Daoy (cell line): ENCODE results near the gene ZFPM1. TPM values are rescaled to one million over a fixed set of nuclear protein-coding genes. Genes with fewer than 3 reads are reported as not detected.
"Not testable (repeated sequence)": the region's sequence is repeated elsewhere in the genome, so short reads cannot be mapped to it uniquely, and the experiment has no call there.

Experiments
- DNase-seq: peaks from one replicate; pipeline ENCODE4 v3.0.0-alpha.2; 2015; ENCODE audit warnings: low read depth
- total RNA-seq: library from RNA; depleted of rRNA; stranded (reverse); fragments of >200 nt; shearing (Covaris generic); gene quantifications from 2 replicates; pipeline ENCODE4 v1.2.3, GENCODE V29; 2014

Gene ZFPM1
- total RNA-seq, 1 experiment from 2014 or later = 0.40 TPM

DNA sequence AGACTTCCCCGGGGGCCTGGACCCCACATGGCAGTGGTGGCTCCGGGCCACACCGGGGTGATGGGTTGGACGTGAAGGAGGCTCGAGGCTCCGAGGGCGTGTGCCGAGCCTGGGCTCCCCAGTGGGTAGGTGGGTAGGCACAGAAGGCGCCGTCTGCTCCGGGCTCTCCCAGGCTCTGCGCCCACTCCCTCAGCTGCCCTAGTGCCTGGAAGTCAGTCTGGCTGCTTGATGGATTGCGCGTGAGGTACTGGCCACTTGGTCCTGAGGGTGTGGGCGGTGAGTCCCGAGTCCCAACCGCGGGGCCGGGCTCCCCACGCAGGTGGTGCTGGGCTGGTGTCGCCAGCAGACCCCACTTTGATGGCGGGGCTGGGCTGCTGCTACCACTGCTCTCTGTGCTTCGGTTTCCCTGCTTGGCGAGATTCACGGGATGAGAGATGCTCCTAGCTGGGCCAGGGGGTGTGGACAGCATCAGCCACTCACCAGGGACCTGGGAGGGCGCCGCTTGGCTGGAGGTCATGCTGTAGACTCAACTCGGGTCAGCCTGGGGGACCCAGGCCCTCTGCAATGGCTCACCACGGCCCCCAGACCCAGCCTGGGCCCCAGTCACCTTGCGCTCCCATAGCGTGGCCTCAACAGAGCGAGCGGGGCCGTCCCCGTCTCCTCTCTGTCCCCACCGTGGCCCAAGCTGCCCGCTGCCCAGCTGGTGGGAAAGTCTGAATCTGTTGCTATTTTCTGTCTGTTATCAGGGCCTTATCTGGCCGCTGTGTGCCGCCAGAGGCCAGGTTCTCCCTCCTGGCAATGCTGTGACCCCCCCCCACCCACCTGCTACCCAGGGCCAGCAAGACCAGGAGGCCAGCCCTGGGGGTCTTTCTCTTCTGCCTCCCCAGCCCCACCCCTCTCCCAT, 26.1 kb downstream of the ZFPM1 start:
- no peak for DNase-seq

DNA sequence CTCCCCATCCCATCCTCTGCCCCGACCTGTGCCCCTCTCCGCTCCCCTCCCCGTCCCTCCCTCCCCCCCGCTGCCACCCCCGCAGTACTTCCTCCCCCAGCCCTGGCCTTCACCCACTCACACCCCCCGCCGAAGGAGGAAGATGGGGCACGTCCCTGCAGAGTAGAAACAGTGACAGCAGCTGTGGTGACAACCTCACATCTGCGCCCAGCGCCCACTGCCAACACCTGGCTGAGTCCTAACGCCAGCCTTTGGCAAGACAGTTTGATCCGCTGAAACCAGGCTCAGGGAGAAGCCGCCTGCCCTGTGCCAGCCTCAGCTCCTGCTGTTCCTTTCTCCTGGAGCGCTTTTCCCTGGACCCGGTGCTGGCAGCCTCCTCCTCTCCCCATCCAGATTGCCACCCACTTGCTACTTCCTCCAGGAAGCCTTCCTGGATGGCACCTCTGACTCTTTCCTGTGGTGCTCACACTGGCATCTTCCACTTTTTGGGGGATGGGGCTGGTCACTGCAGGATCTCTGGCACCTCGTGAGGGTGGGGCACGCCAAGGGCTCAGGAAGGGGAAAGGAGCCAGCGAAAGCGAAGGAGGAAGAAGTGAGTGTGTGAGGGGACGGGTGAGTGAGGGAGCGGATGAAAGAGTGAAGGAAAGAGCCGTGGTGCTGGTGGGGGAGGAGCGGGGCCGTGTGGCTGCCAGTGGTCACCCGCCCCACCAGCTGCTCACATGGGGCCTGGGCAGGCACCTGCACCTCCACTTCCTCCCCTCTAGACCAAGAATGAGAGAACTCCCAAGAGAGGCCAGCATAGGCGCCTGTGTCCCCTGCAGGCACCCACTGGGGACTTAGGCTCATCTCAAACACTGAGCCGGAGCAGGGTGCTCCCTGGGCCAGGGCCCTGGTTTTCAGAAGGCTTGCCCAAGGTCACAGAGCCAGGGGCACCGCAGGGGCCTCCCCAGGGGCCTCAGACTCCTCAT, 27.0 kb downstream of the ZFPM1 start:
- no peak for DNase-seq

DNA sequence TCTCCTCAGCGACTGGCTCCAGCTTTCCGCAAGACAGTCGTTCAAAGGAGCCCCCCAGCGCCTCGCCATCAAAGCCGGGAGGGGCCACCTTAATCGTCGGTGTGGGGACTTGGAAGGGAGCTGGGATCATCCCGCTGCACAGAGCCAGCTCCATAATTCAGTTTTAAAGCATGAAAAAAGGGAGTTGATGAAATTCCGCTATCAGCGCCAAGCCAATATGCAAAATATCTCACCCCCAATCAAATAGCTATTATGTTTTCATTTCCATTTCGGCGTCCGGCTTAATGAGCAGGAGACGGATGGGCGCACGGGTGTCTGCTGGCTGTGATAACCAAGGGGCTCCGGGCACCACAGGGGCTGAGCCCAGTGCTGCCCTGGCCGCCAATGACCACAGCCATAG, 27.7 kb downstream of the ZFPM1 start:
- DNase-seq = no peak

DNA sequence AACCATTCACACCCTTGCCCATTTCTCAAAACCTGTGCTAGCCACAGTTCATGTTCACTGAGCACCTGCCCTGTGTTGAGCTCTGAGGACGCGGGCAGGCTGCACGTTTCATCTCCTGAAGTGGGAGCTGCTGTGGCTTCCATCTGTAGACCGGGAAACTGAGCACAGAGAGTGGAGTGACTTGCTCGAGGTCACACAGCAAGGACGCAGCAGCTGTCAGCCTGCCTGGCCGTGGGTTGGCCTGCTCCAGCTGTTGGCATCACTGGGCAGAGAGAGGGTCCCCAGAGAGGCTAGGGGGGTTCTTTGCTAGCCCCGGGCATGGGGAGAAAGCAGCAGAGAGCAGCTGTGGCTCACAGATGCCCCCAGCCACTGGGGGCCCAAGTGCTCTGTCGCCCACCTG, 28.8 kb downstream of the ZFPM1 start:
- no peak for DNase-seq

DNA sequence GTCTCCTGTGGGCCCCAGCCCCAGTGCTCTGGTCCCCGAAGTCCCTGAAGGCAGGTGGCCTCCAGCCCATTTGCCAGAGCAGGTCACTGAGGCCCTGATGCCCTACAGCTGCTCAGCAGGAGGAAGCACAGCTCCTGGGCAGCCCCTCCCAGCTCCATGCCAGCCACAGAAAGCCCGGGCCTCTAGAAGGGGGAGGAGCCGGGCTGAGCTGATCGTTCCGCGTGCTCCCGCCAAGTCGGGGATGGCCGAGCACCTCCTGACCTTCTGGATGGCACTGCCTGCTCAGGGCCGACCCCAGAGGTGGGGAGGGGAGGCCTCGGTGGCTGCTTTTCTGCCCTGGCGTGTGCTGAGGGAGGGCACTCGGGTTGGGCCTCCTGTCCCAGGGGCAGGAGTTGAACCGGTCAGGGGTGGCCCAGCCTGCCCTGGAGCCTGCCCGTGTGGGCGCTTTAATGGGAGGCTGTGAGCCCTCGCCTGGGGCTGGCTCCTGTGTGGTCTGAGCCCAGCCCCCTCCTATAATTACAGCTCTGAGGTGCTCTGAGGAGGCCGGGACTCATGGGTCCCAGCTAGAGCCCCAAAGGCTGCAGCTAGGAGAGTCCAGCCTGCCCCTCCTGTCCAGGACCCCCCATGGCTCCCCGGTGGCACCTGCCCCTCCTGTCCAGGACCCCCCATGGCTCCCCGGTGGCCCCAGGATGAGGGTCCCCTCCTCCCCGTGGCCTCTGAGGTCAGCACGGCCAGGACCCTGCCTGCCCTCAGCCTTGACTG, 29.7 kb downstream of the ZFPM1 start:
- DNase-seq = no peak

DNA sequence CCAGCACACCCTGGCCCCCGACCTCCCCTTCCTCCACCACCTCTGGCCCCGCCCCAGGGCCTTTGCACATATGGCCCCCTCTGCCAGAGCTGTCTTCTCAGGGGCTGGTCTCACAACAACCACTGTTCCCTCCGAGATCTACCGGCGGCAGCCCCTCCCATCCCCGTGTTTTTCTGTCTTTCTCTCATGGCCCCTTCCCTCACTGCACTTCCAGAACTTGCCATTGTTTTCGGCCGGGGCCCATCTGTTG, 30.2 kb downstream of the ZFPM1 start:
- DNase-seq = no peak

DNA sequence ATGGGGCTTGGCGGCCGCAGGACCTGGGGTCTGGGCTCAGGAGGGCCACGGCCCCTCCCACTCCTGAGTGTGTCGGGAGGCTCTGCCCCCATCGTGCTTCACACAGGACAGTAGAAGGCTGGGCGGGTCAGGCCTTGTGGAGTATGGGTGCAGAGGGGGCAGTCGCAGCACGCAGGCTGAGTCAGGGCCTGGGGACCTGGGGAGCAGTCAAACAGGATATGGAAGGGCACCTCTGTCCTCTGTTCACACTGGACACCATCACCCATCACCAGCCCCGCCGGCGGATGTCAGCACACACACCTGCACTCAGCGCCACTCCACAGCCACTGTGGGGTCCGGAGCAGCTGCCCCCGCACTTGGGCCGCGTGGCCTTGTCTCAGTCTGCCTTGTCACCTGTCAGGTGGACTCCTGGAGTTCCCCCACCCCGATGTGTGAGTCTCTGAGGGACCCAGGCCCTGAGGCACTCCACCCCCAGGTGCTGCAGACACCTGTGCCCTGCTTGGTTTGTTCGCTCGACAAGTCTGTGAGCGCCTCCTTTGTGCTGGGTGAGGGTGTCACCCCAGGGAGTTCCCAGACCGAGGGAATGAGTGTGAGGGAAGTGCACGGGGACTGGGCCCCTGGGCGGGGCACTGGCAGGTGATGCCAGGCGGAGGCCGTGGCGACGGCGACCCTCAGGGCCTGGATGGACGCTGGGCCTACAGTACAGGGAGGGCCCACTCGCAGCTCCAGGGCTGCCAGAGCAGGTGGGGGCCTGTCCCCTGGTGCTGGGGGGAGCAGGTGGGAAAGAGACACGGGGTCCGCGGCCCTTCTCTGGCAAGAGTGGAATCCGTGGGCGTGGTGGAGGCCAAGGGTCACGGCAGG, 31.7 kb downstream of the ZFPM1 start:
- DNase-seq = no peak

DNA sequence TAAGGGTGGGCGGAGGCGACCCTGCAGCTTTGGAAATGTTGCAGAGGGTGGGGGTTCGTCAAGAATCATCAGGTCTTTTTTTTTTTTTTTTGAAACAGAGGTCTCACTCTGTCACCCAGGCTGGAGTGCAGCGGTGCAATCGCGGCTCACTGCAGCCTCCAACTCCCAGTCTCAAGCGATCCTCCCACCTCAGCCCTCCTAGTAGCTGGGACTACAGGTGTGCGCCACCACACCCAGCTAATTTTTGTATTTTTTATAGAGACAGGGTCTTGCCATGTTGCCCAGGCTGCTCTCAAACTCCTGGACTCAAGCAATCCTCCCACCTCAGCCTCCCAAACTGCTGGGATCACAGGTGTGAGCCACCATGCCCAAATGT, 32.3 kb downstream of the ZFPM1 start:
- not testable (repeated sequence) for DNase-seq

DNA sequence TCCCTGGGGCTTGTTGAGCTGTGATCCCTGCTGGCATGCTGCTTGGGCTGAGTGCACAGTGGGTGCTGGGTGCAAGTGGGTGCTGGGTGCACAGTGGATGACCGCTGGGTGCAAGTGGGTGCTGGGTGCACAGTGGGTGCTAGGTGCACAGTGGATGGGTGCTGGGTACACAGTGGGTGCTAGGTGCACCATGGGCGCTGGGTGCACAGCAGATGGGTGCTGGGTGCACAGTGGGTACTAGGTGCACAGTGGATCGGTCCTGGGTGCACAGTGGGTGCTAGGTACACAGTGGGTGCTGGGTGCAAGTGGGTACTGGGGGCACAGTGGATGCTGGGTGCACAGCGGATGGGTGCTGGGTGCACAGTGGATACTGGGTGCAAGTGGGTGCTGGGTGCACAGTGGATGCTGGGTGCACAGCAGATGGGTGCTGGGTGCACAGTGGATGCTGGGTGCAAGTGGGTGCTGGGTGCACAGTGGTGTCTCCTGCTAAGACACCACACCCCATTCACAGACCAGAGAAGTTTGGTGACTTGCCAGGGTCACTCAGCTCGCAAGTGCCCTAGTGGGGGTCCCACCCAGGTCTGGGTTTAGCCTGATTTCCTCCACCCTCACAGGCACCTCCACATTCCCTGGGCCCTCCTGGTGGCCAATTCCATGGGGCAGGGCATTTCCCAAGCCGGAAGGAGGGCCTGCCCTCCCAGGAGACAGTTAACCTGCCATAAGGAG, 33.5 kb downstream of the ZFPM1 start:
- DNase-seq = no peak

DNA sequence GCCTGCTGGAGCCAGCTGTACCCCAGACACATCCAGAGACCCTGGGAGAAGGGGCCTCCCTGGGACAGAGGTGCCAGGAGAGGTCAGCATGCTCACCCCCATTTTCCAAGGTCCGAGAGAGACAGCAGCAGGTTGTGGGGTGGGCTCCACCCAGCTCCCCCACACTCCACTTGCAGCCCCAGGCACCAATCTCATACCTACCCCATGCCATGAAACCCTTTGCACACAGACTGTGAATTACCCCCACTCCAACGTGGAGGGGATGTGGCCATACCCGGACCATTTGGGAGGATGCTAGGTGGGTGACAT, 34.0 kb downstream of the ZFPM1 start:
- DNase-seq = no peak

DNA sequence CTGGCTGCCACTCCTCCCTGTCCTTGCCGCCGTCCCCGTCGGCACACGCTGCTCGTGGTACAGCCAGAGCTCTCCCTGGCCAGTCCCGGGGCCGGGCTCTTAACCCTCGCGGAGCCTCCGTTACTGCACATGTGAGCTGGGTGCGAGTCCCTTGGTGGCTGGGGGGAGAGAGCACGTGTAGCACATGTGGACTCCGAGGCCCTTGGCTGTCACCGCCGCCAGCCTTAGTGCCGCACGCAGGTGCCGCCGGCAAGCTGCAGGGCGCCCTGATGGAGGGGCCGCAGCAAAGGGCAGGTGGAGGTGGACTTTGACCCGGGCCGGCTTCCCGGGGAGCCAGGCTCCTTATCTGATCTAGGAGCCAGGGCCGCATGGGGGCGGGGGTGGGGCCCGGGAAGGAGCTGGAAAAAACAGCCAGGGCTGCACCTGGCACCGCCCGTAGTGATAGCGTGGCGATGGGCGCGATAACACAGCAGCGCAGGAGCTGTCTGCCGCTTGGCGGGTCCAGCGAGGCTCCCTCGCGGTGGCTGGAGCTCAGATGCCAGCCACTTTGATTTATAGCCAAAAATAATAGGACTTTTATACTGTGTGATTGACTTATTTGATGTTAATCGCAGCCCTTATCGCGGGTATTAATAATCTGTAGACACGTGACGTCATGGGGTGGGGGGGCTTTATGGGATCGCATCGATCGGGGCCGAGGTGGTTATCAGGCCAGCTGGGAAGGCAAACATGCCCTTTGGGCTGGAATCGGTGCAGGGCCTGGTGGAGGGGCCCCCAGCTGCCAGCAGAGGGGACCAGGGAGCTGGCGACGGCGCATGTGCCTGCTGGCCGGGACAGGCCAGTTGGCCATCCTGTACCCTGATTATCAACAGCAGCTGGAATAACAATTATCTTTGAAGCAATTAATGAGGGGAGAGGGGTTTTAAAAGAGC, 35.1 kb downstream of the ZFPM1 start:
- DNase-seq = no peak

DNA sequence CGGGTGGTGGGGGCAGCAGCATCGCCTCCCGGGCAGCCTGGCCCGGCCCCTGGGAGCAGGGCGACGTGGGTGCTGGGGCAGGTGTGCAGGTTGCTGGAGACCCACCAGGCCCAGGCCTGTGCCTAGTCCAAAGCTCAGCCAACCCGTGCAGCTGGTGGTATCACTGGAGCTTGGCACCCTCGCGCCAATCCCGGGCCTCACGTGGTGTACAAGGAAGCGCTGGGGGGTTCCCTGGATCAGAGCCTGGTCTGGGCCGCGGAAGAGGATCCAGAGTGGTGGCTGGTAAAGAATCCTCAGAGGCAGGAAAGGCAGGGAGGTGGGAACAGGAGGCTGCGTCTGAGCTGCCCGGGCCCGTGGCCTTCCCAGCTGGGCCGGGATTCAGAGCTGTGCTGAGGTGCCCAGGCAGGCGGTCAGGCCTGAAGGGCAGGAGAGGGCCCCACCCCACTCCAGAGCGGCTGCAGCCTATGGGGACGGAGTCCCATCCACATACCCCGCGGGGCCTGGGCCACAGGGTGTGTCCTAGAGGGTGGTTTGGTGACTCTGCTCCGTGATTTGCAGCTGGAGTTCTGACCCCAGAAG, 36.2 kb downstream of the ZFPM1 start:
- no peak for DNase-seq

DNA sequence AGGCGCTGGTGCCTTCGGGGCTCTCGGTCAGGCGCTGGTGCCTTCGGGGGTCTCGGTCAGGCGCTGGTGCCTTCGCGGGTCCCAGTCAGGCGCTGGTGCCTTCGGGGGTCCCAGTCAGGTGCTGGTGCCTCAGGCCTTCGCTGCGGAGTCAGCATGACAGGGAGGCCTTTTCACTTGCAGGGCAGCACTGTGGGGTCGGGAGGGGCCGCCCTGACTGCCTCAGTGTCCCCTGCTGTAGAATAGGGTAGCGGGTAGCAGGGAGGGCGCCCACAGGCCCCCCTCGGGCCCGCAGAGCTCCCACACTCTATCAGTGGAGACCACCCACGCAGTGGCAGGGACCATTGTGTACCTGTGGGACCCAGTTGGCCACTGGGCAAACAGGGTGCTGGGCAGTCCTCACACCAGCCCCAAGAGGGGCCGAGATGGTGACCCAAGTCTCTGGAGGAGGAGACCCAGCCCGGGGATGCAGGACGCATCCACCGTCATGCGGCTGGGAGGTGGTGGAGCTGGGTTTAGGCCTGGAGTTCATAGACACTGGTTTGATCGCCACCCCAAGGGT, 38.0 kb downstream of the ZFPM1 start:
- no peak for DNase-seq

DNA sequence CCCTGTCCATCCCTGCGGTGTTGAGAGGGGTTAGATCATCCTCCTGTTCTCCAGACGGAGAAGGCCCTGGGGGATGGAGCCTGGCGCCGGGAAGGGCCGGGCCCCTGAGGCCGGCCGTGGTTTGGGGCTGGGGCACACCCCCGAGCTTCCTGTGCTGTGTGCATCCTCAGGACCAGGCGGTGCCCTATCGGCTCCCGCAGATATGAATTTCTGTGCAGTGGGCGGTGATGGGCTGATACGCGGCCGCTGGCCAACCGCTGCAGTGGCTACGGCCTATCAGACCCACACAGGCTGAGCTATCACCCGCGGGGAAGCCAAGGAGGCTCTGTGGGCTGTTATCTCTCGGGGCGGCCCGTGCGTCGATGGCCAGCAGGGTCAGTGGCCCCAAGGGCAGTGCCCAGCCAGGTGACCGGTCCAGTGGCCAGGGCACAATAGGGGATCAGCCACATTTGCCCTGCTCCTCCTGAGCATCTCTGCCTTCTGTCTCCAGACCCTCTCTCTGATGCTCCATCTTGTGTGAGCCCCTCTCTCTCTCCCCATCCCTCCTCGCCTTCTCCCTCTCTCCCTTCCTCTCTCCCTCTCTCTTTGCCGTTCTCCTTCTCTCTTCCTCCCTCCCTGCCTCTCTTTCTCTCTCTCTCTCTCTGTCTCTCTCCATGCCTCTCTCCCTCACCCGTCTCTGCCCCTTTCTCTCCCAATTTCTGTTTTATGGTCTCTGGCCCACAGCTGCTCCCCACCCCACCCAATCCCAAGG, 38.7 kb downstream of the ZFPM1 start:
- no peak for DNase-seq

DNA sequence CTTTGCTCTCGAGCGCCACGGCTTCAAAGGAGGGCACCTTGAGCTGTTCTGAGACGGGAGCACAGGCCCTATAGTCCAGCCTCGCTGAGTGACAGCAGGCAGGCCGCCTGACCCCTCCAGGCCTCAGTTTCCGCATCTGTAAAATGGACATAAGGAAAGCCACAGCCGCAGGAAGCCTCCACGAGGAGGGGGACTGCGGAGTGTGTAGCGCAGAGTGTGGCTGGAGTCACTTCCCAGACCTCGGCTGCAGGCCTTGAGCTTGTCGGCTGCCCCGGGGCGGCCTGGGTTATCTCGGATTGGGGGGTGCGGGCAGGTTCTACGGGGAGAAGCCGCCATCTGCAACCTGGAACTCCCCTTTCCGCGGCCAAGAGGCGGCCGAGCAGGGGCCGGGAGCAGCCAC, 40.8 kb downstream of the ZFPM1 start:
- DNase-seq = no peak

DNA sequence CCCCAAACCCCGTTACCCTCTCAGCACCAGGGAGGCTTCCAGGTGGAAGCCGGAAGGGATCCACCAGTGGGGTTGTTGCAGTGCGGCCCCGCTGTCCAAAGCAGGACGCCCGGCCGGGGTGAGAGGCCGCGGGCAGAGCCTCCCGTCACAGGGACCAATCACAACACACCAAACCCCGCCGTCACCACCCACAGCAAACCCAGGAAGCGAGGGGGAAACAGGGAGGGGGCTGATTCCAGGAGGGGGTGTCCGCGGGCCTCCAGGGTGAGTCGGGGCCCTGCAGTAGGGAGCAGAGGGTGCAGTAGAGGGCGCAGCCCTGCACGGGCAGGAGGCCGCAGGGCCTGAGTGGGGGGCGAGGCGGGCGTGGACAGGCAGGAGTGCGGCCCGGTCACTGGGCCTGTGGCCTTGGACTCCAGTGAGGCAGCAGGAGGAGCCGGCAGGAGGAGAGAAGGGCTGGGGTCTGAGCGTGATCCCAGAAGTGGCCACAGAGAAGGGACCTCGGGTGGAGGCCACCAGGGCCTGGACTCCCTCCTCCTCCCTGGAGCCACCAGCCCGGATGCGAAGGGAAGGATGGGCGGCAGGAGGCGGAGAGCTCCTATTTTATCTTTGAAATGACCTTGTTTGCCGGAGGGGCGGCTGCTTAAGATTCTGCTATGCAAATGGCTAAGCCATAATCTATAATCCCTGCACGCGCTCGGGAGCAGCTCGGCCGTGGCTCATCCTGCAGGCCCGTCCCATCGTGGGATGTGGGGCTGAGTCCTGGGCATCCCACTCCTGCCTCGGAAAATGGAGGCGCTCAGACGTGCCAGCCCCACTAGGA, 41.5 kb downstream of the ZFPM1 start:
- DNase-seq = no peak

DNA sequence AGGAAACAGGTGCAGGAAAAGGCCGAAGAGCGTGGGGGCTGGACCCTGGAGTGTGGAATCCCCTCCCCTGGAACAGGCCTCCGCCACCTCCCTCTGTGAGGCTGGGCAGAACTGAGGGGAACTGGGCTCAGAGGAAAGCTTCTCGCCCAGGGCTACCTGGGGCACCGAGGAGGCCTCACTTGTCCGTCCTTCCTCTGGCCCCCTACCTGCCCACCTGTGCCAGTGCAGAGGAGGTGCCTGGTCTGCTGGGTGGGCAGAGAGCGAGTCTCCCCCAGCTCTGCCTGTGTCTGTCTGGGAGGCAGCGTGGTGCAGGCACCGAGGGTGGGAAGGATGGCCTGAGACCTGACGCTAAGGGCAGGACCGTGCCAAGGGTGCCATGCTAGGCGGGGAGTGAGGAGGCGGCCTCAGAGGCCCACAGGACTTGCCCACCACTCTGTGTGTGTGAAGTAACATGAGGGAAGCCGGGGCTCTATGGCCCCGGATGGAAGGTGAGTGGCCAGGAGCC, 42.2 kb downstream of the ZFPM1 start:
- DNase-seq = no peak
